Stimulated activated CD4-positive, alpha-beta T cell treated with anti-CD3 and anti-CD28 coated beads, Interleukin-4, amount 100 ng/mL, for 1 hour (primary cell): ENCODE measurements around the gene TMEM178B.

ENCODE experiments used
- DNase-seq: peaks from one replicate; pipeline ENCODE4 v3.0.0-alpha.2; 2020

The TMEM178B gene

DNA sequence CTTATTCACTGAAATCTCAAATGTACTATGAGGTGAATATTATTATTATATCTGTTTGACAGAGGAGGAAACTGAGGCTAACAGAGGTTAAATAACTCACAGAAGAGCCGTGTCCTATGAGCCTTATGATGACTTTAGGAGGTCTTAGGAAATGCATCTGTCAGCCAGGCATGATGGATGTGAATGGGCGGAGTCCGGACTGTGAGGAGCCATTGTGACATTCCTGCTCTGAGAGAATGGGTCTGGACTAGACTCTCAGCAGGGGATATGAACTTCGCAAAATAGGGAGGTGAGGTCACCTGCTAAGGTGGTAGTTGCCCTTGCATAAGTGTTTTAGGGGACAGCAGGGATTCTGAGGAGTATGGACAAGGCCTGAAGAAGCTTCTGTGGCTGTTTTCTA, 153.6 kb downstream of the TMEM178B start:
- DNase-seq: no peak

GRCh38 chr7:141228482-141228881, 154.6 kb downstream of the TMEM178B start:
- no peak for DNase-seq

GRCh38 chr7:141231018-141231792, 157.3 kb downstream of the TMEM178B start:
- DNase-seq: no peak

GRCh38 chr7:141232286-141233051, 158.6 kb downstream of the TMEM178B start:
- DNase-seq: no peak

- no peak for DNase-seq
Observed at GRCh38 chr7:141234335-141235105, 160.7 kb downstream of the TMEM178B start.

DNA sequence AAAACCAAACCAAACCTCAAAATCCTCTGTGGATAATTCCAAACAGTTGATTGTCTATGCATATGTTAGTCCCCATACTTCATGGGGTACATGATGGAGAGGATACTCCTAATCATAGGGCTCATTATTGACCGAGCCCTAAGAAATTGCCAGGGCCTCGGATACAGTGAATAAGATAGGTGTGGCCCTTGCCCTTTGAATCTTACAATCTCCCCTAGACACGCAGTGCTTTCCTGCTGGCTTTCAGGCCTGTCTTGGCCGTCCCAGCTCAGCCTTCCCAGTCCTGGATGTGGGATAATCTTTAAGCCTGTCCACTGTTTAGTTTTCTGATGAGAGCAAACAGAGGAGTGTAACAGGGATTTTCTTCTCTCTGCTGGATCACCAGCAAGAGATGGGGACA, 161.8 kb downstream of the TMEM178B start:
- DNase-seq: no peak

- DNase-seq: no peak
Observed at GRCh38 chr7:141238596-141239243, 164.9 kb downstream of the TMEM178B start.

GRCh38 chr7:141239661-141240060, 165.8 kb downstream of the TMEM178B start:
- DNase-seq: no peak

GRCh38 chr7:141242568-141242967, 168.7 kb downstream of the TMEM178B start:
- no peak for DNase-seq

GRCh38 chr7:141243368-141243767, 169.5 kb downstream of the TMEM178B start:
- no peak for DNase-seq

DNA sequence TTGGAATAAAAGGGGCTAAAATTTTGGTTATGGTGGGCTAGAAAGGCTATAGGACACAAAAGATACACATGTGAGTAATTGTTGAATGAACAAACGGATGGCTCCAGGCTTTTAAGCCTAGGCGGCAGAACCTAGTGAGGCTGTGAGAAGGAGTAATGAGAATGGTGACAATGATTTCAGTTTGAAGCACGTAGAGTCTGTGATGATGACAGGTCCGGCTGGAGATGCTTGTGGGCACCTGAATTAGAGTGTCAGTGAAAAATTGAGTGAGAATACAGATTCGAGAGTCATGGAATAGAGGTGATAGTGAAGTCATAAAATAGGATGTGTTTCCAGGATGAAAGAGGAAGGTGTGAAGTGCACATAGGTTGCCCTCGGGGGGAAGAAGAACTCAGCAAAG, 170.6 kb downstream of the TMEM178B start:
- DNase-seq: no peak

GRCh38 chr7:141246426-141246825, 172.6 kb downstream of the TMEM178B start:
- no peak for DNase-seq

GRCh38 chr7:141251180-141251579, 177.3 kb downstream of the TMEM178B start:
- no peak for DNase-seq

GRCh38 chr7:141251957-141252356, 178.1 kb downstream of the TMEM178B start:
- no peak for DNase-seq

DNA sequence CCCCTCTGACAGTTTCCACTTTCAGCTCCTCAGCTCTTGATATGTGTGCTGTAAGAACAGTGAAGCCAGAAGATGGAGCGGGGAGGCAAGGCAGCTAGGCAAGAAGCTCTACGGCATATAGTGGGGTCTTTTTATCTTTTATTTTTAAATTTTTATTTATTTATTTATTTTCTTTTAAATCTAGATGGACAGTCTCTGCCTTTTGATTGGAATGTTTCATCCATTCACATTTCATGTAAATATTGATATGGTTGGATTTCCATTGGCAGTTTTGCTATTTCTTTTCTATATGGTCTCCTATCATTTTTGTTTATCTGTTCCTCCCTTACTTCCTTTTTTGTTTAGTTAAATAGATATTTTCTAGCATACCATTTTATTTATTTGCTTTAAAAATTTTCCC, 183.7 kb downstream of the TMEM178B start:
- no peak for DNase-seq

GRCh38 chr7:141258559-141258958, 184.7 kb downstream of the TMEM178B start:
- DNase-seq: no peak

GRCh38 chr7:141262101-141263090, 188.5 kb downstream of the TMEM178B start:
- no peak for DNase-seq

- DNase-seq: no peak
Observed at GRCh38 chr7:141263508-141263907, 189.6 kb downstream of the TMEM178B start.

GRCh38 chr7:141263983-141264382, 190.1 kb downstream of the TMEM178B start:
- DNase-seq: no peak

DNA sequence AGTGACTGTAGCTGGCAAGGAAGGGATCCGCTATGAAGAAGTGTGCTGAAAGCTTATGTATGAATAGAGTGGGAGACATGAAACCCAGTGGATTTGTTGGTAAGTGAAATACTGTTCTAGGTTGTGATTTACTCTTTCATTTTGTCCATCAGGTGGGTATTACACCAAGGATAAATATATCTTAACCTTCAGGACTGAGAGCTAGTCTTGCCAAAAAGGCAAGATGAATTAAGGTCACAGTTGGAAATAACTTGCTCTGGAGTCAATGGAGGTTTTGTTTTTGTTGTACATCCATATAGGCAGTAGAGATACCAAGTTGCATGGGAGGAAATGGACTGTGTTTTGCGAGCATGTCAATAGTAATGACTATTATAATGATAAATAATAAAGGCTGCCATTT, 190.6 kb downstream of the TMEM178B start:
- DNase-seq: no peak

- DNase-seq: no peak
Observed at GRCh38 chr7:141265668-141266067, 191.8 kb downstream of the TMEM178B start.

DNA sequence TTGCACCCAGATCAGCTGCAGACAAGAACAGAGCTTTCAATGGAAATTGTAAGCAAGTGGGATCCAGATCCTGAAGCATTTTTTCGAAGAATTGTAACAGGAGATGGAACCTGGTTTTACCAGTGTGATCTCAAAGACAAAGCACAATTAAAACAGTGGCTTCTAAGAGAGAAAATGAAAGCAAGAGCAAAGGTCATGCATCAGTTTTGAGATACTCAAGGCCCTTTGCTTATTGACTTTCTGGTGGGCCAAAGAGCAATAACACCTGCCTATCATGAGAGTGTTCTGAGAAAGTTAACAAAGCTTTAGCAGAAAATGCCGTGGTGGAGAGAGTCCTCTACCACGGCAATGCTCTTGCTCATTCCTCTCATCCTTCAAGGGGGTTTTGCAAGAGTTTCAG, 194.8 kb downstream of the TMEM178B start:
- DNase-seq: no peak
